ENCODE data around the gene NOLC1. TPM values are rescaled to one million over a fixed set of nuclear protein-coding genes. Genes with fewer than 3 reads are reported as not detected.

NOLC1 gene
- total RNA-seq, 1 donor from 2014 or later = 33.3 TPM

DNA sequence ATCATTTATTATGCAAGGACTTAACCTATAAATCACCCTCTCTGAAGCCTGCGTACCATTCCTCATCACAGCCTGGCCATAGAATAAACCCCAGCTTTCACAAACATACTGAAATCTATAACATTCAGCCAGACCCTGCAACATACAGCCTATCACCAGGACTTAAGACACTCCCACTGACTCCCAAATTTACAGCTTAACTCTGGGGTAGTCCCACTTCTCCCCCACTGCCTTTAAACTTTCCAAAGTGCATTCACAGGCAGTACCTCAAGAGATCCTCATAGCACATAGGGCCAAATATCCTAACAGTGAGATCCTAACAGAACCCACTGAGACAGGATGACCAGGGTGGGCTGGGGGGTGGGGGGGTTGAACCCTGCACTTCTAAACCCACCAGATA lies 35.5 kb upstream of the NOLC1 start:
- Histone ChIP-seq H3K4me1 (peaks cover 35 to 57% of the 10 kb centered on the region in 2 donors), H3K4me3 (peak overlapping the region; percentile 88 to 94), H3K27ac (peak overlapping the region; percentile 98 to 100), H3K9me3 (no peaks in the 10 kb centered on the region), H3K27me3 (no peaks in the 10 kb centered on the region), H3K36me3 (peaks cover 0 to under 1% of the 10 kb centered on the region in 2 donors)
- intact Hi-C loops (cut with DNase I) = loop anchor here (5.0 kb wide), 1 partner anchor 36 kb away; the partner anchor contains the start of gene NOLC1
- TF ChIP-seq, protein P1, sequence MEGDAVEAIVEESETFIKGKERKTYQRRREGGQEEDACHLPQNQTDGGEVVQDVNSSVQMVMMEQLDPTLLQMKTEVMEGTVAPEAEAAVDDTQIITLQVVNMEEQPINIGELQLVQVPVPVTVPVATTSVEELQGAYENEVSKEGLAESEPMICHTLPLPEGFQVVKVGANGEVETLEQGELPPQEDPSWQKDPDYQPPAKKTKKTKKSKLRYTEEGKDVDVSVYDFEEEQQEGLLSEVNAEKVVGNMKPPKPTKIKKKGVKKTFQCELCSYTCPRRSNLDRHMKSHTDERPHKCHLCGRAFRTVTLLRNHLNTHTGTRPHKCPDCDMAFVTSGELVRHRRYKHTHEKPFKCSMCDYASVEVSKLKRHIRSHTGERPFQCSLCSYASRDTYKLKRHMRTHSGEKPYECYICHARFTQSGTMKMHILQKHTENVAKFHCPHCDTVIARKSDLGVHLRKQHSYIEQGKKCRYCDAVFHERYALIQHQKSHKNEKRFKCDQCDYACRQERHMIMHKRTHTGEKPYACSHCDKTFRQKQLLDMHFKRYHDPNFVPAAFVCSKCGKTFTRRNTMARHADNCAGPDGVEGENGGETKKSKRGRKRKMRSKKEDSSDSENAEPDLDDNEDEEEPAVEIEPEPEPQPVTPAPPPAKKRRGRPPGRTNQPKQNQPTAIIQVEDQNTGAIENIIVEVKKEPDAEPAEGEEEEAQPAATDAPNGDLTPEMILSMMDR (IDR thresholded peaks at IDR 0.05) = no peak
- DNase-seq (ENCODE audit: low spot score in 2 of 2) = no peak

DNA sequence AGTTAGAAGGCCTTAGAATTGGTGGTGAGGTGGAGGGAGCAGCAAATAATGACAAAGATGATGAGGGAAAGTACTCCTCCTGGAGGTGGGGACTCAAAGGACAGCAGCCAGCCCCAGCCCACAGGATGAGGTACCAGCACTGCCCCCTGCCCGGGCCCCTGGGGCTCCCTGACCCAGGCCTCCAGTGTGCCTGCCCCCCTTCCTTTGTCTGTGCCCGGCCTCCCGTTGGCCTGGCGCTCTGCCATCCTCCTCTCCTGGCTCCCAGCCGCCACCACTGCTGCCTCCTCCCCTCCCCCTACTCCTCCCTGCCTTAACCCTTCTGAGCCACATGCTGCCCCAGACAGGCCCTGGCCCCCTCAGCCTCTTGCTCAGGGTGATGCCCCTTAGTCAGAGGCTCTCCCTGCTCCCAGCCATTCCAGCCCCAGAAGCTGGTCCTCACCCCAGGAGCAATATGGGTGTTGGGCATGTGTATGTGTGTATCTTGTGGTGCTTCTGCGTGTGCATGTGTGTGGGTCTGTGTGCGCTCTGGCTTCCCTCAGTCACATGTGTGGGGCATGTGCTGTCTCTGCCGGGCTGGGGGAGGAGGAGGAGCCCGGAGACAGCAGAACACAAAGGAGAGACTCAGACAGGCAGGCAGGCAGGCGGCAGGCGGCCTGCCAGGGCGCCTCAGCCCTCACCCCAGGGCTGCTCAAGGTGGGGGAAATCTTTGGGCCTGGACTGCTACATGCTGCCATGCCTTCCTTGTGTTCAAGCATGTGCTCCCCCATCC lies 34.6 kb upstream of the NOLC1 start:
- intact Hi-C loops (cut with DNase I) = loop anchor here (2.0 to 5.0 kb wide), 2 partner anchors 35 to 53 kb away; partner anchors contain the start of genes HPS6 and NOLC1
- Histone ChIP-seq H3K27ac (peak overlapping the region; percentile 98 to 100), H3K36me3 (no peaks in the 10 kb centered on the region), H3K4me3 (peak overlapping the region; percentile 88 to 94), H3K9me3 (no peaks in the 10 kb centered on the region), H3K27me3 (no peaks in the 10 kb centered on the region), H3K4me1 (peaks cover 37 to 55% of the 10 kb centered on the region in 2 donors)
- TF ChIP-seq, protein P1 (IDR thresholded peaks at IDR 0.05) = no peak
- peak in 1 of 2 donors; percentile 85 for DNase-seq (ENCODE audit: low spot score in 2 of 2)

DNA sequence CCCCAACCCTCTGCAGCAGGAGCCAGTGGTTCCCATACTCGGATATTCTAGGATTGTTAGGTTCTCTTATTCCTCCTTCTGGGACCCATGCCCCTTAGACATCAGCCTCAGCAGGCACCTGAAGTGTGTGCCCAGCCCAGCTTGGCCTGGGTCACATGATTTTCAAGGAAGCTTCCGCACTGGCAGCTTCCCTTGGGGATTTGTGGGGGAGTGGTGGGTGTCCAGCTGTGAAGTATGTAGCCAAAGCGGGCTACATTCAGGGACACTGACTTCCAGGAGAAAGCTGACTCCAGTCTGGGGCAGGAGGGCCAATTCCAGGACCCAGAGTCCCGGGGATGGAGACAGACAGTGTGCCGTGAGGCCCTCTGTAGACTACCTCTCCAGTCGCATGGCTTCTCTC lies 33.3 kb upstream of the NOLC1 start:
- Histone ChIP-seq H3K27me3 (no peaks in the 10 kb centered on the region), H3K27ac (peak overlapping the region; percentile 98 to 100), H3K9me3 (no peaks in the 10 kb centered on the region), H3K4me3 (peak overlapping the region; percentile 88 to 94), H3K4me1 (peaks cover 30 to 45% of the 10 kb centered on the region in 2 donors), H3K36me3 (no peaks in the 10 kb centered on the region)
- TF ChIP-seq, protein P1 (IDR thresholded peaks at IDR 0.05) = no peak
- peak in 1 of 2 donors; percentile 73 for DNase-seq (ENCODE audit: low spot score in 2 of 2)
- intact Hi-C loops (cut with DNase I) = loop anchor here (2.0 to 5.0 kb wide), 2 partner anchors 33 to 54 kb away; partner anchors contain the start of genes HPS6 and NOLC1

DNA sequence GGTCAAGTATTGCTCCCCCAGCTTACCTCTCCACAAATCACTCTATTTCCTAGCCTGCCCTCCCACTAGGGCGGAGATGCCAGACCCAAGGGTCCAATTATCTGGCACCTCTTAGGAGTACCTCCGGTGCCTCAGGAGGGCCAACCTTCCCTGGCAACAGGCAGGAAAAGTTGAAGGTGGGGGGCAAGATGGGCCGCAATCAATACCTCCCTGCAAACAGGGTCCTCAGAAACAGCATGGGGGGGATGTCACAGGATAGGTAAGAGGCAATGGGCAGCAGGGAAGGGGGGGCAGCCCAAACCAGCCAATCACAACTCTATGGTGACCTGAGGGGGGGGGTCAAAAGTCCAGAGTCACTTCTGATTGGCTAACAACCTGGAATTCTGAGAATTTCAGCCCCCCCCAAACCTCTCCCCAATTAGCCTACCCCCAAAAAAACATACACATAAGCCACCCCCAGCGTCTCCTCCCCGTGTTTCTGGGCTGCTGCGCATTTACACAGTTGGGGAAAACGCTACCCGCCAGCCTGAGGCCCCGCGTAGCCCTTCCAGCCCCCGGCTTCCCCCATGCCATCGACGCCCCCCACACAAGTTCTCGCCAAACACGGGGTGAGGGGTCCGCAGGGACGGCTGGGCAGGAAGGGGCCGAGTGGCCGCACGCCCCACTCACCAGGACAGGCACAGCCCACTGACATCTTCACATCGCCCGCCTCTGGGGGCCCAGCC lies 32.6 kb upstream of the NOLC1 start:
- Histone ChIP-seq H3K4me1 (peaks cover 27 to 42% of the 10 kb centered on the region in 2 donors), H3K4me3 (peak overlapping the region; percentile 88 to 94), H3K27me3 (no peaks in the 10 kb centered on the region), H3K36me3 (no peaks in the 10 kb centered on the region), H3K27ac (peak overlapping the region; percentile 98 to 100), H3K9me3 (no peaks in the 10 kb centered on the region)
- DNase-seq (ENCODE audit: low spot score in 2 of 2) = peak; percentile 58 to 90
- TF ChIP-seq, protein P1 (IDR thresholded peaks at IDR 0.05) = no peak
- intact Hi-C loops (cut with DNase I) = loop anchor here (1.0 to 10.0 kb wide), 6 partner anchors 14 to 1935 kb away; partner anchors contain the start of genes BLOC1S2, ERLIN1, HPS6 and NOLC1

DNA sequence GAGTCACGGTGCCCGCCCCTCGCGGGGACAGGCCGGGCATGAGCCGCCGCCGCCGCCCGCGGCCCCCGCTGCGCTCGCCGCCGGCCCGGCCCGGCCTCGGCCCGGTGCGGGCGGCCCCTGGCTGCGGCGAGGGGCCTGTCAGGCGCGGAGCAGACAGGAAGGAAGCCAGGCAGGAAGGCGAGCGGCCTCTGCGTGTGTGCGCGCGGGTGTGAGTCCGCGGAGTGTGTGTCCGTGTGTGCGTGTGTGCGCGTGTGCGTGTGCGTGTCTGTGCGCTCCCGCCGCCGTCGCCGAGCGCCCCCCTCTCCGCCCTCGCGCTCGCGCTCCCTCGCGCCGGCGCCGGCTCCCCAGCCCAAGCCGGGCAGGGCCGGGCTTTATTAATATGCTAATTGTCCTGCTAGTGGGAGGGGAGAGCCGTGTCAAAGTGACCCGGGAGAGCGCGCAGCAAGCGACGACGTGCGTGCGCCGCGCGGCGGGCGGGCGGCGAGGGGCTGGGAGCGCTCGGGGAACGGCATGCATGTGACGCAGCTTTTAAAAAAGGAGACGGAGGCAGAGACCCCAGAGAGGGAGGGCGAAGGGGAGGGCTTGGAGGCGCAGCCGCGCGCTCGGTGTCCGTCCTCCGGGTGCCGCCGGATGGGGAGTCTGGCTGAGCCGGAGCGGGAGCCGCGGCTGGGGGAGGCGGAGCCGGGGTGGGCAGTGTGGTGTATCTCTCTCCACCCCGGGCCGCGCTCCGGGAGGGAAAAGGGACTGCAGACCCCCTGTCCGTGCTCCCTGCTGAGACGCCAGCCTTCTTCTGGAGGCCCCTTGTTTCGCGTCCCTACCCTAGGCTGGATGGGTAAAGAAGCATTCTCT lies 31.8 kb upstream of the NOLC1 start, which contains the start of gene LDB1:
TSS of gene LDB1 (minus strand) at position 227 of the 849 bp plus-strand sequence. CDS start 258 bp downstream, outside the sequence.
- peaks cover 24 to 37% of the 10 kb centered on the region in 2 donors for H3K4me1 ChIP-seq
- H3K27ac ChIP-seq = peak within 1 kb of the TSS; percentile 98 to 100
- peak within 1 kb of the TSS; percentile 88 to 94 for H3K4me3 ChIP-seq
- DNase-seq (ENCODE audit: low spot score in 2 of 2) = peak in 1 of 2 donors; percentile 86
- no peaks in the 10 kb centered on the region for H3K9me3 ChIP-seq
- H3K27me3 ChIP-seq = no peaks in the 10 kb centered on the region
- intact Hi-C loops (cut with DNase I) = loop anchor here (1.0 to 10.0 kb wide), 4 partner anchors 13 to 1936 kb away; partner anchors contain the start of genes BLOC1S2, ERLIN1, OGA and PPRC1
- TF ChIP-seq, protein P1 (IDR thresholded peaks at IDR 0.05) = peak in 1 of 3 experiments; percentile 34
- H3K36me3 ChIP-seq = no peaks in the 10 kb centered on the region

Measured in ascending aorta (tissue), 2 donors.